ENCODE data around the gene RPL13A.

Gene RPL13A

DNA sequence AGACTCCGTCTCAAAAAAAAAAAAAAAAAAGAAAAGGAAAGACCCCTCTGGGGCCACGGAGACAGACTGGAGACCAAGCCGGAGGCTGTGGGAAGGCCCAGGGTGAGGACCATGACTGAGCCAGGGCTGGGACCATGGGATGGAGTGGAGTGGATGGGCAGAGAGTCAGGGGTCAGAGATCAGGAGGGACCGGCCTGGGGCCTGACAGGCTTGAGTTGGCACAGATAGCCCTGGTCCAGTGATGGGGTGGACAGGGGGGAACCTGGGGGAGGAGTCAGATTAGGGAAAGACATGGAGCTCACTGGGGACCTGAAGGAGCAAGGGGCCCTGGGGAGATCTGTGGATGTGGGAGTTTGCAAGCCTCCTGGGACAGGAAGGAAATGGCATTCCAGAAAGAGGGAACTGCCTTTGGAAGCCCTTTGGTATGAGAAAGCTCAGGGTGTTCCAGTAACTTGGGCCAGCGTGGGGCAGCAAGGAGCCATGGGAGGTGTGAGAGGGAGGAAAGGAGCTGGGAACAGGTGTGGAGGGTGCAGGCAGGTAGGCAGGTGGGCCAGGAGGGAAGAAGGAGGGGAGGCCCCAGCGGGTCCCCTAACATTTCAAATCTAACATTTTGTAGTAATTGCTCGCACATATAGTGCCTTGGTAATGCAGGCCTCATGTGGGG is 6.3 kb upstream of the RPL13A start:
- no peak for DNase-seq (ENCODE audit: low read depth in 3 of 3)

GRCh38 chr19:49486232-49486631 is 1.2 kb upstream of the RPL13A start:
- no peak for DNase-seq (ENCODE audit: low read depth in 3 of 3)

- DNase-seq (ENCODE audit: low read depth in 3 of 3) = no peak
Measured at GRCh38 chr19:49486710-49487276, 615 bp upstream of the RPL13A start.

- peak in 1 of 3 experiments; percentile 27 for DNase-seq (ENCODE audit: low read depth in 3 of 3)
Measured at GRCh38 chr19:49488046-49488862, 846 bp downstream of the RPL13A start.

DNA sequence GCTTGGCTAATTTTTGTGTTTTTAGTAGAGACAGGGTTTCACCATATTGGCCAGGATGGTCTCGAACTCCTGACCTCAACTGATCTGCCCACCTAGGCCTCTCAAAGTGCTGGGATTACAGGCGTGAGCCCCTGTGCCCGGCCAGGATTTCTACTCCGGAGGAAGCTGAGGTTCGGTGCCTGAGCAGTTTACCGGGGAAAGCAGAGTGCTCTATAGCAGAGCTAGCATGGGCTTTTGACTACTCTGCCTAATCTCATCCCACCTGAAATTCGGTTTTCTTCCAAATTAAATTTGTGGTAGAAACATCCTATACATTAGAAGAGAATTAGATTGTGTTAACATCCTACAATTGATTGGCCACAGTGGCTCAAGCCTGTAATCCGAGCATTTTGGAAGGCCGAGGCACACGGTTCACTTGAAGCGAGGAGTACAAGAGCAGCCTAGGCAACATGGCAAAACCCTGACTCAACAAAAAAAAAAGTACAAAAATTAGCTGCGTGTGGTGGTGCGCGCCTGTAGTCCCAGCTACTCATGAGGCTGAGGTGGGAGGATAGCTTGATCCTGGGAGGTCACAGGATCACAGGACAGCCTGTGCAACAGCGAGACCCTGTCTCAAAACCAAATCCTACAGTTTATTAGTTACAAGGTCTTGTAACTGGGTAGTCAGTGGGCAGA is 1.6 kb downstream of the RPL13A start:
- peak in 1 of 3 experiments; percentile 33 for DNase-seq (ENCODE audit: low read depth in 3 of 3)

- DNase-seq (ENCODE audit: low read depth in 3 of 3) = peak in 1 of 3 experiments; percentile 39
Measured at GRCh38 chr19:49489601-49490167, 2.3 kb downstream of the RPL13A start.

DNA sequence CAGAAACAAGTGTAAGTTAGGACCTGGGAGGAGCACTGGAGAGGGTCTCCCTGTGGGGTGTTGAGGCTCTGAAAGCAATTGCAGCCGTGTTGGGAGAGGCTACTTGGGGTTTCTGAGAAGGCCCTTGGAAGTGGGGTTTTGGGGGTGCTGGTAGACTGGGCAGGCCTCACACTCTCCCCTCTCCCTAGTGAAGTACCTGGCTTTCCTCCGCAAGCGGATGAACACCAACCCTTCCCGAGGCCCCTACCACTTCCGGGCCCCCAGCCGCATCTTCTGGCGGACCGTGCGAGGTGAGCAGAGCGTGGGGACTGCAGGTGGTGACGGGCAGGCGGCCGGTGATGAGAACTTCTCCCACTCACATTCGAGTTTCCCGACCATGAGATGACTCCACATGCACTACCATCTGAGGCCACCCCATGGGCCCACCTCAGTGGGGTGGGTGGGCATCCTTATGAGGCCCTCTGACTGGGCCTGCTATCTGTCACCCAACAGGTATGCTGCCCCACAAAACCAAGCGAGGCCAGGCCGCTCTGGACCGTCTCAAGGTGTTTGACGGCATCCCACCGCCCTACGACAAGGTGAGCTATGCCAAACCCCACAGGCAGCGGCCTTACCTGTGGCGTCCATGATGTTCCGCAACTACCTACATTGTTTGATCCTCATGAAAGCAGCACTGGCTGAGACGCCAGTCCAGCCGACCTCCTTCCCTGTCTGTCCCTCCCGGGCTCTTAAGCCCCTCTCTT is 3.0 kb downstream of the RPL13A start:
- DNase-seq (ENCODE audit: low read depth in 3 of 3) = no peak

DNA sequence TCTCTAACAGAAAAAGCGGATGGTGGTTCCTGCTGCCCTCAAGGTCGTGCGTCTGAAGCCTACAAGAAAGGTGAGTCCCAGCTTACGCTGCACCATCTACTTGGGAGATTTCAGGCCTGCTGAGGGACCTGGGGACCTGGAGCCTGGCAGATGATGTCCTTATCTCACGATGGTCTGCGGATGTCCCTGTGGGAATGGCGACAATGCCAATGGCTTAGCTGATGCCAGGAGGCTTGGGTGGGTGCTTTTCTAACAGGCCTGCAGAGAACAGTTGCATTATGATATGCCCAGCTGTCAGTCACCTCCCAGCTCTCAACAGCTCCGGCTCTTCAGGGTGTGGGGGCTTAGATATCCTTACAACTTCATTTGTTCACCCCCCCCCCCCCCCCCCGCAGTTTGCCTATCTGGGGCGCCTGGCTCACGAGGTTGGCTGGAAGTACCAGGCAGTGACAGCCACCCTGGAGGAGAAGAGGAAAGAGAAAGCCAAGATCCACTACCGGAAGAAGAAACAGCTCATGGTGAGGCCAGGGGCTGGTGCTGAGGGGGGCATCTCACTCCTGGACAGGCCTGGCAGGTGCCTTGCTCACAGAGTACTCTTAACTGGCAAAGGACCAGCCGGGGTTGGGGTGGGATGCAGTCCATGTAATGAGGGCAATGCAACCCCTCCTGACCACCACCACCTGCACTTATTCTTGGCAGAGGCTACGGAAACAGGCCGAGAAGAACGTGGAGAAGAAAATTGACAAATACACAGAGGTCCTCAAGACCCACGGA is 3.8 kb downstream of the RPL13A start:
- no peak for DNase-seq (ENCODE audit: low read depth in 3 of 3)

DNA sequence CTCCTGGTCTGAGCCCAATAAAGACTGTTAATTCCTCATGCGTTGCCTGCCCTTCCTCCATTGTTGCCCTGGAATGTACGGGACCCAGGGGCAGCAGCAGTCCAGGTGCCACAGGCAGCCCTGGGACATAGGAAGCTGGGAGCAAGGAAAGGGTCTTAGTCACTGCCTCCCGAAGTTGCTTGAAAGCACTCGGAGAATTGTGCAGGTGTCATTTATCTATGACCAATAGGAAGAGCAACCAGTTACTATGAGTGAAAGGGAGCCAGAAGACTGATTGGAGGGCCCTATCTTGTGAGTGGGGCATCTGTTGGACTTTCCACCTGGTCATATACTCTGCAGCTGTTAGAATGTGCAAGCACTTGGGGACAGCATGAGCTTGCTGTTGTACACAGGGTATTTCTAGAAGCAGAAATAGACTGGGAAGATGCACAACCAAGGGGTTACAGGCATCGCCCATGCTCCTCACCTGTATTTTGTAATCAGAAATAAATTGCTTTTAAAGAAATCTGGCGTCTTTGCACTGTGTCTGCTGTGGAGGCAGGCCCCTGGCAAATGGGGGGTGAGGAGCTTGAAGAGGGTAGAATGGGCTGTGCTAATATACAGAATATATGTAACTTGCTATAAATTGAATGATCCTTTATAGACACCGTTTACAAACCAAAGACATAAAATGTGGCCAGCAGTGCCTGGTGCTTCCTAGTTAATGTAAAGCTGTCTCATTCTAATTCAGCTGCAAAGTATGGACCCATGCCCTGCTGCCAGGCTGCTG is 4.6 kb downstream of the RPL13A start:
- no peak for DNase-seq (ENCODE audit: low read depth in 3 of 3)

DNA sequence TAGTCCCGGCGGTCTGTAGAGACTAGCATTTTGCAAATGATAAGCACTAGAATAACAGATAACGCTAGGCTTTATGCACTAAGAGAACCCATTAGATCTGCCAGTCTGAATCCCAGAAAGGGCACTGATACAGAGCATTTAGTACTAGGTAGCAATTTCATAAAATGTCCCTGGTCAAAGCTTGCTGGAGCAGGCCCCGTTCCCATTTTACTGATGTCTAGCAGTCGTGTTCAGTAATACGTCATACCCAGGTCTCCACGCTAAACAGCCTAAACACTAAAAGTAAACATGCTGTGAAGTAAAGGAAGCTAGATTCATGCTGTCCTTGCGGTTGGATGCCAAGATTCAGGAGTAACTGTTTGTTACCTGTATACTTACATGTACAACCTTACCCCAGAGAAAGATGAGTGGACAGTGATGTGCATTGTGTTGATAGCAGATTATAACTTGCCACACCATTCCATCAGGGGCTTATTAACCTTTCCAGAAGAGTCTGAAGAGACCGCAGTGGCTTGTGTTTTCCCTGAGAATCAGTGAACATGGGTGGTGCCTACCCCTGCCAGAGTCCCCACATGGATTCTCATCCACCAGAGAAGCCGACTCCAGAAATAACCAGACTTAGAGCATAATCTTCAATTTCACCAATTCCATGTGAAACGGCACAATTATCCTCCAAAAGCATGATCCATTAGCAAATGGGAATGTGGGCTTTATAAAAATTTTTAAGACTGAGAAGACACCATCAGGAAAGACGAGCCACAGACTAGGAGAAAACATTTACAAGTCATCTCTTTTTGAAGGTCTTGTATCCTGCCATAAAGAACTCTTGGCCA is 5.4 kb downstream of the RPL13A start:
- peak in 1 of 3 experiments; percentile 32 for DNase-seq (ENCODE audit: low read depth in 3 of 3)

DNA sequence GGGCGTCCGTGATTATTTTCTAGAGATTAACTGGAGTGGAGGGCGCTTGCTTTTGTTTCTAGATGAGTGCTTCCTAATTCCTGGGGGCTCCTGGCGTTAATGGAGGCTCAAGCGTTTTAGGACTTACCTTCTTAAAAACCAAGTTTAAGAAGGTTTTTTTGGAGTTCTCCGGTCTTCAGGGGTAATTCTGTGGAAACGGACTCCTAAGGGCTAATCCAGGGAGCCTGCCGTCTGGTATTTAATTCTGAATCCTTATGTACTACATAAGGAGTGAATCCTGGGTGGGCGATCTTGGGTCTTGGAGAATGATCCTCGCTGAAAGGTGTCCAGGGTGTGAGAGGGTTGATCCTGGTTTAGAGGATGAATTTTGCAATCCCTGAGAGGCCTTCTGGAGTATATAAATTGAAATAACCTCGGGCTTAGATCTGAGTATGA is 9.2 kb downstream of the RPL13A start:
- DNase-seq (ENCODE audit: low read depth in 3 of 3) = no peak

DNA sequence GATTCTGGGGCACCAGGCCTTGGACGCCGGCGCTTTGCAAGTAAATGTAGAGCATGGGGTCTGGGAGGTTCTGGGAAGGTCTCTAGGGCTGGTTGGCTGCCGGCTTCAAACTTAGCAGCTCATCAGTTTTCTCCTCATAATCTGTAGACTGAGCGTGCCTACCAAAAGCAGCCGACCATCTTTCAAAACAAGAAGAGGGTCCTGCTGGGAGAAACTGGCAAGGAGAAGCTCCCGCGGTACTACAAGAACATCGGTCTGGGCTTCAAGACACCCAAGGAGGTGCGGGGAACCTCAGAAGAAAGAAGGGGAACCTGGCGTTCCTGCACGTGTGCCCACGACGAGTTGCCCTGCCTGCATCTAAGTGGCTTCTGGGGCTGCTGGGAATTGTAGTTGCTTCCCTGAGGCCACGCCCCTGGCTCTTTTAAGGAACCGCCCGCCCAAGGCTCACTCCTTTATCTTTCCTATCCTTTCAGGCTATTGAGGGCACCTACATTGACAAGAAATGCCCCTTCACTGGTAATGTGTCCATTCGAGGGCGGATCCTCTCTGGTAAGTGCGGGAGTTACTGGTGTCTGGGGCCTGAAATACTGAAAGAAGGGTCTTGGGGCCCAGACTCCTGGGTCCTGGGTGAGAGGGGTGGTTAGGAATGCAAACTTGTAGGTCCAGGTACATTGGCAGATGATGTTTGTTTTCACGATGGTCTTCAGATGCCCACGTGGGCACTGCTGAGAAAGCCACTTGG is 9.8 kb downstream of the RPL13A start:
- DNase-seq (ENCODE audit: low read depth in 3 of 3) = peak in 1 of 3 experiments; percentile 75

DNA sequence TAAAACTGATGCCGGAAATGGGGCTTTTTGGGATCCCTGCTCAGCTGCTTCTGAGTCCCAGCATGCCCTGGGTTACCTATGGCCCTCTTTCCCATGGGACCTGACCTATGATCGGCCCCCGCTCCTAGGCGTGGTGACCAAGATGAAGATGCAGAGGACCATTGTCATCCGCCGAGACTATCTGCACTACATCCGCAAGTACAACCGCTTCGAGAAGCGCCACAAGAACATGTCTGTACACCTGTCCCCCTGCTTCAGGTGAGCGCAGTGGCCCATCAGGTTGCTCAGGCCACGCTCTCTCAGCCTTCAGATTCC is 10.3 kb downstream of the RPL13A start:
- no peak for DNase-seq (ENCODE audit: low read depth in 3 of 3)

GRCh38 chr19:49498475-49498874 is 11.1 kb downstream of the RPL13A start:
- no peak for DNase-seq (ENCODE audit: low read depth in 3 of 3)

DNA sequence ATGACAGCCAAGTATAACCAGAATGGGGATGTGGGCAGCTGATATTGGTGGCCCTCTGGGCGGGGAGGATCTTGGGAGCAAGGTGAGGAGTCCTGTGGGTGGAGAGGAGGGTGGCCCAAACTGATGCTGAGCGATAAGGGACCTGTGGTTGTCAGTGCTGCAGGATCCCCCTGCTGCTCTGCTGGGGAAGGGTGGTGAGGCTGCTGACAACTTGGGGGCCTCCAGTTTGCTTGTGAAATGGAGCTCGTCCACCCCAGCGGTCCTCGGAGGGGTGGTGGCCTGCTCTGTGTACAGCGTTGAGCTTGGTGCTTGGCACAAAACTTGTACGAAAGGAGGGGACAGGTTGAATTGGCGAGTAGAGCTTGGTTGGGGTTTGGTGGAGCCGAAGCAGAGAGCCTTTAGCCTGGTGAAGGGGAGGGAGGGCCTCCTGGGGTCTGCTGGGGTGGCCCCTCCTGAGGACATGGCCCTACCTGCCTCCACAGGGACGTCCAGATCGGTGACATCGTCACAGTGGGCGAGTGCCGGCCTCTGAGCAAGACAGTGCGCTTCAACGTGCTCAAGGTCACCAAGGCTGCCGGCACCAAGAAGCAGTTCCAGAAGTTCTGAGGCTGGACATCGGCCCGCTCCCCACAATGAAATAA is 11.7 kb downstream of the RPL13A start:
- DNase-seq (ENCODE audit: low read depth in 3 of 3) = no peak

- DNase-seq (ENCODE audit: low read depth in 3 of 3) = no peak
Measured at GRCh38 chr19:49502866-49503581, 15.6 kb downstream of the RPL13A start.

GRCh38 chr19:49503582-49503962 is 16.2 kb downstream of the RPL13A start:
- DNase-seq (ENCODE audit: low read depth in 3 of 3) = no peak
